ENCODE data around the gene ASIC1.

Gene ASIC1

DNA sequence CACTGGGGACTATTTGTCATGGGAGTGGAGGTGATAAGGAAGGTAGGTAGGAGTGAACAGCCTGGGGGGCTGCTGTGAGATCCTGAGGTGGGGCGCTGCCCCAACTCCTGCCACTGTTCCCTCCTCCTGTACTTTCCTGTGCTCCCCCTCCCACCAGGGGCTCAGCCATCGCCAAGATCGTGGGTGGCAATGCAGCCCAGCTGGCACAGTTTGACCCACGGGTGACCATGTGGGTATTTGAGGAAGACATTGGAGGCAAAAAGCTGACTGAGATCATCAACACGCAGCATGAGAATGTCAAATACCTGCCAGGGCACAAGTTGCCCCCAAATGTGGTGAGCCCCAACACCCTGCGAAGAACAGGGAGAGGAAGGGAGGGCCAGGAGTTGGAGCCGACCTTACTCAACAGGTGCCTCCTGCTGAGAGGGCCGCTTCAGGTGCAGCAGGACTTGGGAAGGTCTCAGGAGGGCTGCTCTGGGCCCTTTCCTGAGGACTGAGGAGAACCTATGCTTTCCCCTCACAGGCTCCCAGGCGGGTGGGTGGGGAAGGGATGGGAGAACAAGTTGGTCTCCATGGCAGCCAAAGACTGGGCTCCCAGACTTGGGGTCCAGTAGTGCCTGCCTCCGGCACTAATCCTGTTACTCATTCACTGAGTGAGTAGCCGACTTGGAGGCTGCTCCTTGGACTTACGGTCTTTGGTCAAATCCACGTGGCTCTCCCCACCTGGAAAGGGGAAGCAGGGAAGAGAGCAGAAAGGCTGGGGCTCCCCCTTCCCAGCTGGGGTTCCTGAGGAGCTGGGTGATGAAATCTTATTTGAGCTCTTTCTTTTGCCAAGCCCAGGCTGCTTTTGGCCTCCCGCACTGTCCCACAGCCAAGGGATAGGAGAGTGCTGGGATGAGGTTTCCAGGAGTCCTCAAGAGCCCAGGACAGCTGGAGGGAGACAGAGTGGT lies 47.3 kb downstream of the ASIC1 start:
- DNase-seq (ENCODE audit: low read depth), result no peak
- no peak for TF ChIP-seq CTCF (IDR thresholded peaks at IDR 0.05; ENCODE audit: low read length, missing control alignments)
- H3K4me3 ChIP-seq (replicated peaks; ENCODE audit: low read depth, low read length), result no peak overlapping the region

DNA sequence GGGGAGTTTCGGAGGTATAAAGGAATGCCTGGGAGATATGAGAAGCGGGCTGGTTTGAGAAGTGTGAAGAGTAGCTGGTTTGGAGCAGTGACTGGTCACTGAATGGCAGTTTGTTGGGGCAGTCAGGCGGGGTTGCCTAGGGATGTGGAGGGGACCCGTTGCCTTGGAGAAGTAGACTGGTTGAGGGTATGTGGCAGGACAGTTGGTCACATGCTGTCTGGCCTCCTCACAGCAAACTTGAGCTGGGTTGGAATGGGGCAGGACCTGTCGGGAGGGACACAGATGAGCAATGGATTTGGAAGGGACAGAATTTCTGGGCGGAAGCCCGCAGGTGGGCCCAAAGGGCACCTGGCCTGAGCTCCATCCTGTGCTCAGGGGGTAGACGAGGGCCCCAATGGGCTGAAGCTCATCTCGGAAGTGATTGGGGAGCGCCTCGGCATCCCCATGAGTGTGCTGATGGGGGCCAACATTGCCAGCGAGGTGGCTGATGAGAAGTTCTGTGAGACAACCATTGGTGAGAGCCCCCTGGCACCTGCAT lies 48.6 kb downstream of the ASIC1 start:
- no peak for DNase-seq (ENCODE audit: low read depth)
- no peak for TF ChIP-seq CTCF (IDR thresholded peaks at IDR 0.05; ENCODE audit: low read length, missing control alignments)
- no peak overlapping the region for H3K4me3 ChIP-seq (replicated peaks; ENCODE audit: low read depth, low read length)

- no peak for DNase-seq (ENCODE audit: low read depth)
- TF ChIP-seq CTCF (IDR thresholded peaks at IDR 0.05; ENCODE audit: low read length, missing control alignments), result no peak
Observed at GRCh38 chr12:50106907-50107306, 49.5 kb downstream of the ASIC1 start.

GRCh38 chr12:50107416-50108268 lies 50.2 kb downstream of the ASIC1 start:
- TF ChIP-seq CTCF (IDR thresholded peaks at IDR 0.05; ENCODE audit: low read length, missing control alignments), result no peak
- DNase-seq (ENCODE audit: low read depth), result no peak
- no peak overlapping the region for H3K4me3 ChIP-seq (replicated peaks; ENCODE audit: low read depth, low read length)

More at GRCh38 chr12:50106907-50107306, 49.5 kb downstream of the ASIC1 start:
- no peak overlapping the region for H3K4me3 ChIP-seq (replicated peaks; ENCODE audit: low read depth, low read length)

GRCh38 chr12:50109319-50109718 lies 51.9 kb downstream of the ASIC1 start:
- no peak overlapping the region for H3K4me3 ChIP-seq (replicated peaks; ENCODE audit: low read depth, low read length)
- TF ChIP-seq CTCF (IDR thresholded peaks at IDR 0.05; ENCODE audit: low read length, missing control alignments), result no peak
- DNase-seq (ENCODE audit: low read depth), result no peak

DNA sequence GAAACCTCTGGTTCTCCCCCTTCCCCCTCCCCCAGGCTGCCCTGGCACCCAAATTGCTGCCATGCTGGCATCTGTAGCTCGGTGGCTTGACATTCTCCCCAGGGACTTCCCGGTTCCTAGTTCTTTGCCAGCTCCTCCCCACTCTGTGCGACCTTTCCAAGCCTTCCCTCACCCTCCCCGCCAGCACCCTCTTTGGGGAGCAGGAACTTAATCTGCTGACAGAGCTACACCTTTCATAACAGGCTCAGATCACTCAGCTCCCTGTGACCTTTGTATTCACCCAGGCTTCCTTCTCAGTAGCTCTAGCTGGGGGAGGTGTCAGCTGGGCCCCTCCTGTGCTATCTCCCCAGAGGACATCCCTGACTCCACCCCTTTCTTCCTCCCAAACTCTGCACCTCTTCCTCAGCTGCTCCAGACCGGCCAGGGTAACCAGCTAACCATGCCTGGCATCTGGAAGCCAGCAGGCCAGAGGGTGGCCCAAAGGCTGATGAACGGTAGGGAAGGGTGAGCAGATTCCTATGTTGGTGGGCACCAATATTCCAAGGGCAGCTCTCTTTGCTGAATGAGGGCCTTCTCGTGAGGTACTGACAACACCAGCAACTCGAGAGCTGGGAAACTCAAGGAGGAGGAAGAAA lies 52.8 kb downstream of the ASIC1 start:
- no peak overlapping the region for H3K4me3 ChIP-seq (replicated peaks; ENCODE audit: low read depth, low read length)
- DNase-seq (ENCODE audit: low read depth), result no peak
- no peak for TF ChIP-seq CTCF (IDR thresholded peaks at IDR 0.05; ENCODE audit: low read length, missing control alignments)
